Stomach (tissue), 4 donors: ENCODE data around the gene SLC35G1.

Experiments
- CTCF ChIP-seq, 7 experiments: fragments of 450-650 bp in 4 of 7; fragments of 200-600 bp in 3 of 7; sonication (generic) in 3 of 7; IDR thresholded peaks; one replicate each; pipeline ENCODE4 v1.5.1; 2016 to 2019; ENCODE audit warnings: antibody characterized with exemption in 7 of 7, control low read depth in 2 of 7, mild to moderate bottlenecking in 1 of 7
- EP300 ChIP-seq: sonication (generic); formaldehyde crosslinking; IDR thresholded peaks from one replicate; pipeline ENCODE4 v1.6.1; 2017; ENCODE audit warnings: antibody characterized with exemption
- POLR2AphosphoS5 ChIP-seq, 3 donors: sonication (generic); formaldehyde crosslinking; IDR thresholded peaks; one replicate each; pipeline ENCODE4 v1.6.1; 2016; ENCODE audit warnings: antibody characterized with exemption in 3 of 3

GRCh38 chr10:93945819-93946218 lies 52.0 kb downstream of the SLC35G1 start:
- no peak for TF ChIP-seq POLR2AphosphoS5 (IDR thresholded peaks at IDR 0.05)
- no peak for TF ChIP-seq EP300
- no peak for TF ChIP-seq CTCF (IDR thresholded peaks at IDR 0.05)
